Mucosa of rectum (tissue), 2 donors: ENCODE results near the gene ROGDI.

Experiments used
- H3K27ac ChIP-seq, 2 donors: one replicate each; pipeline ENCODE4 v1.7.0; 2013; ENCODE audit warnings: inconsistent platforms in 2 of 2, low read depth in 2 of 2, low read length in 2 of 2
- H3K27me3 ChIP-seq, 2 donors: one replicate each; pipeline ENCODE4 v1.7.0; 2013; ENCODE audit warnings: low read length in 2 of 2; ENCODE audit not compliant: control insufficient read depth in 2 of 2, insufficient read depth in 2 of 2
- H3K36me3 ChIP-seq, 2 donors: one replicate each; pipeline ENCODE4 v1.7.0; 2013; ENCODE audit warnings: low read length in 2 of 2; ENCODE audit not compliant: control insufficient read depth in 2 of 2, insufficient read depth in 2 of 2
- H3K4me1 ChIP-seq, 2 donors: one replicate each; pipeline ENCODE4 v1.7.0; 2013; ENCODE audit warnings: low read length in 2 of 2, mild to moderate bottlenecking in 1 of 2; ENCODE audit not compliant: control insufficient read depth in 2 of 2, insufficient read depth in 2 of 2
- H3K4me3 ChIP-seq, 2 donors: one replicate each; pipeline ENCODE4 v1.7.0; 2013; ENCODE audit warnings: low read length in 2 of 2
- H3K9ac ChIP-seq, 2 donors: one replicate each; pipeline ENCODE4 v1.7.0; 2013; ENCODE audit warnings: low read length in 2 of 2, low read depth in 1 of 2, mild to moderate bottlenecking in 1 of 2
- H3K9me3 ChIP-seq, 2 donors: one replicate each; pipeline ENCODE4 v1.7.0; 2013; ENCODE audit warnings: low read length in 2 of 2; ENCODE audit not compliant: control insufficient read depth in 2 of 2
- donor health status: healthy.
- donor health status: Normal muscosa, but diverticular disease.

The ROGDI gene, protein sequence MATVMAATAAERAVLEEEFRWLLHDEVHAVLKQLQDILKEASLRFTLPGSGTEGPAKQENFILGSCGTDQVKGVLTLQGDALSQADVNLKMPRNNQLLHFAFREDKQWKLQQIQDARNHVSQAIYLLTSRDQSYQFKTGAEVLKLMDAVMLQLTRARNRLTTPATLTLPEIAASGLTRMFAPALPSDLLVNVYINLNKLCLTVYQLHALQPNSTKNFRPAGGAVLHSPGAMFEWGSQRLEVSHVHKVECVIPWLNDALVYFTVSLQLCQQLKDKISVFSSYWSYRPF

DNA sequence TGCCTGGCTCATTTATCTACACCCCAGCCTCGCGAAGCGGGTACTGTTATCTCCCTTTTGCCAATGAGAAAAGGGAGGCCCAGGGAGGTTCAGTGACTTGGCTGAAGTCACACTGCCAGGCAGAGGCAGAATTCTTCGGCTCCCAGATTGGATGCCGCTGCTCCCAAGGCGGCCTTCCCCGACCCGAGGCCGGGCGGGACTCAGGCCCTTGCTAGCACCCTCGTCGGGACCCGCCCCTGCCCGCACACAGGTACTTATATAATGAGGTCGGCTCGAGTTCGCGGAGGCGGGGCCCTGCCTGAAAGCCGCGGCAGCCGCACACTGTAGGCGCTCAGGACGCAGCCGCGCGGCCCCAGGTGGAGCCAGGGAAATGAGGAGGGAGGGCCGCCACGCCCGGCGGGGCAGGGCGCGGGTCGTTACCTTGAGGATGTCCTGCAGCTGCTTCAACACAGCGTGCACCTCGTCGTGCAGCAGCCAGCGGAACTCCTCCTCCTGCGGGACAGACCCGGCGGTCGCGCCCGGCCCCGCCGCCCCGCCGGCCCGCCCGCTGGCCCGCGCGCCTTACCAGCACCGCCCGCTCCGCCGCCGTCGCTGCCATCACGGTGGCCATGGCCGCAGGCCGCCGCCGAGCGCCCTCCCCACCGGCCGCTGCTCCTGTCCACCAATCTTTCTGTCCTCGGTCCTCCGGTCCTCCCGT, at the start of gene ROGDI:
TSS of gene ROGDI (minus strand) at position 672 of the 697 bp plus-strand sequence. CDS start at position 610, 62 bp downstream.
- no peaks in the 10 kb centered on the region for H3K9me3 ChIP-seq
- H3K27ac ChIP-seq: peak within 1 kb of the TSS; percentile 82 to 94
- peaks cover 14 to 23% of the 10 kb centered on the region in 2 donors for H3K36me3 ChIP-seq
- H3K9ac ChIP-seq: peak within 1 kb of the TSS; percentile 72 to 85
- no peaks in the 10 kb centered on the region for H3K27me3 ChIP-seq
- peaks cover 19 to 24% of the 10 kb centered on the region in 2 donors for H3K4me1 ChIP-seq
- peak within 1 kb of the TSS; percentile 69 to 72 for H3K4me3 ChIP-seq

DNA sequence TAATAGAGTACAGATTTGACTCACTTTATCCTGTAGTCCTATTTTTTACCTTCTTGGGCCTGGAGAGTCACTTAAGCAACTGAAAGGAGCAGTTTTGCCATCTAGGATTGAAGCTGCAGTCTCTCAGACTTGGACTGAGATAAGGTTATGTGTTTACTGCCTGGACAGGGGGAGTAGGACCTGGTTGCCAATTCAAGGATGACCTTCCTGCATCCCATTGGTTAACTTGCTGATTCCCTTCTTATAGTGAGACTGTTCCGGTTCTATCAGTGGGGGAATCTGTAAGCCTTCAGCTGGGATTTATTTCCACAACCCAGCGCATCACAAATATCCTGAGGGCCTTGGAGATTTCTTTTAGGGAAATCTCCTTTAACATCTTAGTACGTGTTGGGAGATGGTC, 47.8 kb upstream of the ROGDI start:
- Histone ChIP-seq H3K4me1 (peaks cover 23 to 27% of the 10 kb centered on the region in 2 donors), H3K27me3 (no peaks in the 10 kb centered on the region), H3K4me3 (no peak overlapping the region), H3K9ac (no peak overlapping the region), H3K27ac (no peak overlapping the region), H3K36me3 (peaks cover 6 to 8% of the 10 kb centered on the region in 2 donors), H3K9me3 (no peaks in the 10 kb centered on the region)

DNA sequence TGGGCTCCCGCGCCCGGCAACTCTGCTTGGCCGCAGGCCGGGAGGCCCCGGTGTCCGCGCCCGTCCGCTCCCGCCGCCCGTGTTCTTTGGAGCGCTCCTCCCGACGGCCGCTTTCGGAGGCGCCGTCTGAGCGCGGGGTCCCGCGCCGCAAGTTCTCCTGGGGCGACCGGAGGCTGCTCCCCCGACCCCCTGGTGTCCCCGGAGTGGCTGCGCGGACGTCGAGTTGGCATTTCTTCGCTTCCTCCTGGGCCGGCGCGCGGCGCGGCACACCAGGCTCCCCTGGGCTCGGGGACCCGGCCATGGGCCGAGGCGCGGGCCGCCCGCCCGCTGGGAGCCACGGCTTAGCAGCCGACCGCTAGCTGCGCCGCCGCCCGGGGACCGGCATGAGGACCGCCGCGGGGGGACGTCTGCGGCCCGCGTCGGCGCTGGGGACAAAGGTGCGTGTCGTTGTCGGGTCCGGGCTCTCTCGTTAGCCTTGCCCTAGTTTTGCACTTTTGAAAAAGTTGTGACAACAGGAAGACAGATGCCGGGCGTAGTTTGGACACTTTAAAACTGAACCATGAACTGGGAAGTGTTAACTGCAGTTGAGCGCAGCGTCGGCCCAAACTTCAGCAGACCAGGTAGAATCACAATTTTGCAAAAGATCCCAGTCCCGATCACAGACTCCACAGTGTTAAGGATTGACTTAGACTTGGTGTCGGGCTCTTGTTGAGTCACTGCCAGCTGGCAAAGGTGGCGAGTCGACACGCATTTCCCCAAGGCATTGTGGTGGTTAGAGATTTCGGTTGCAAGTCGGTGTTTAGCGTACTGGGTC, 45.5 kb upstream of the ROGDI start:
- Histone ChIP-seq H3K4me3 (peak overlapping the region; percentile 70 to 80), H3K9ac (peak overlapping the region; percentile 64 to 78), H3K27ac (peak overlapping the region; percentile 92 to 96), H3K36me3 (peaks cover 17 to 21% of the 10 kb centered on the region in 2 donors), H3K27me3 (no peaks in the 10 kb centered on the region), H3K4me1 (peaks cover 23 to 27% of the 10 kb centered on the region in 2 donors), H3K9me3 (no peaks in the 10 kb centered on the region)

DNA sequence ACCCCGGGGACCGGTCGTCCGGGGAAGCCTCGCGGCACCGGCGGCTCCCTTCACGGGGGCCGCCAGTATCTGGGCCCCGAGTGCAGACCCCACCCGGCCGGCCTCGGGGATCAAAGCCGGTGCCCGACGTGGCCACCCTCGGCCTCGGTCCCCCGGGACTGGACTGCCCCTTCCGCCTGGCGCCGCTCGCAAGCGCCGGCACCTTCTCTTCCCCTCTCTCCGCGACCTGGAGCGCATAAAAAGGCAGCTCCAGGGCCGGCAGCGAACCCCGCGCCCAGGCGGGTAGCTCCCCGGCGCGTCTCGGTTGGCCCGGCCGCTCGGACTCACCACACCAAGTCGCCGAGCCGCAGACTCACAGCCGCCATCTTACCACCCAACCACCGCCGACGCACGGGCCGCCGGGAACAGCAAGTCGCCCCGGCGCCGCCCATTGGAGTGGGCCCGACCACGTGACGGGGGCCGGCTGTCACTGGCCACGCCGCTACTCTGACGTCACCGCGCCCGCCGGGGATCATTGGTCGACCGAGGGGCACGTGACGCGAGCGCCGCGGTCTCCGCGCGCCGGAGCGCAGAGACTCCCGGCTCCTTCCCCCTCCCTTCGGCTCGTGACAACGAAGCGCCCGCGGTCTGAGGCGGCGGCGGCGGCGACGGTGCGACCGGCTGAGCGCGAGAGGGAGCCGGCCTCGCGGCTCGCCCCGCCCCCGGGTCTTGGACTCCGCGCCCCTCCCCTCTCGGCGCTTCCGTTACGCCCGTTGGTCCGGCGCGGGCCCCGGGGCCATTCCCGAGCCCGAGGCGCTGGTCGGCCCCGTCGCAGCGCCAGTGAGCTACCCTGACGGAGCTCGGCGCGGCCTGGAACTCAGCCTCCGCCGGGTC, 44.7 kb upstream of the ROGDI start, which contains the start of the genes GLYR1 and UBN1:
TSS of gene GLYR1 (minus strand) at position 388 of the 873 bp plus-strand sequence. CDS start at position 365, 23 bp downstream.
TSS of gene UBN1 (plus strand) at position 581 of the 873 bp plus-strand sequence. CDS start 5,437 bp downstream, outside the sequence.
- peak within 1 kb of the TSS; percentile 74 to 89 for H3K9ac ChIP-seq
- H3K27me3 ChIP-seq: no peaks in the 10 kb centered on the region
- peak within 1 kb of the TSS; percentile 92 to 96 for H3K27ac ChIP-seq
- H3K4me1 ChIP-seq: peaks cover 20 to 27% of the 10 kb centered on the region in 2 donors
- peak within 1 kb of the TSS; percentile 76 to 80 for H3K4me3 ChIP-seq
- H3K36me3 ChIP-seq: peaks cover 24 to 25% of the 10 kb centered on the region in 2 donors
- no peaks in the 10 kb centered on the region for H3K9me3 ChIP-seq

DNA sequence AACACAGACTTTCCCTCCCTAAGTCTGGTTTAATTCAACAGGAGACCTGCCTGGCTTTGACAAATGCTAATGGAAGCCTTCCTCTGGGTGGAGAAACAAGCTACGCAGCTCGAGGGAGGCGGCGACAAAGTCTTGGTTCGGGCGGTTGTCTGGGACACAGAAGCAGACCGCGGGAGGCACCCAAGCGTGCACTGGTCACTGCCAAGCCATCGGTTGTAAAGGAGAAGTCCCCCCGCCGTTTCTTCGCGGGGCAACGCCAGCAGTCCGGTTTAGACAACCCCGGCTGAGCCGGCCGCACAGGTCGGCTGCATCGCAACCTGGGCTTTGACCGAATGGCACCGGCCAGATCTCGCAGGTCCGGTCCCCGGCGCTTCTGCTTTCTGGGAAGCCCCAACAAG, 44.1 kb upstream of the ROGDI start:
- peaks cover 20 to 27% of the 10 kb centered on the region in 2 donors for H3K4me1 ChIP-seq
- peak overlapping the region; percentile 74 to 89 for H3K9ac ChIP-seq
- no peaks in the 10 kb centered on the region for H3K27me3 ChIP-seq
- peaks cover 27 to 28% of the 10 kb centered on the region in 2 donors for H3K36me3 ChIP-seq
- peak overlapping the region; percentile 76 to 80 for H3K4me3 ChIP-seq
- no peaks in the 10 kb centered on the region for H3K9me3 ChIP-seq
- peak overlapping the region; percentile 92 to 96 for H3K27ac ChIP-seq

DNA sequence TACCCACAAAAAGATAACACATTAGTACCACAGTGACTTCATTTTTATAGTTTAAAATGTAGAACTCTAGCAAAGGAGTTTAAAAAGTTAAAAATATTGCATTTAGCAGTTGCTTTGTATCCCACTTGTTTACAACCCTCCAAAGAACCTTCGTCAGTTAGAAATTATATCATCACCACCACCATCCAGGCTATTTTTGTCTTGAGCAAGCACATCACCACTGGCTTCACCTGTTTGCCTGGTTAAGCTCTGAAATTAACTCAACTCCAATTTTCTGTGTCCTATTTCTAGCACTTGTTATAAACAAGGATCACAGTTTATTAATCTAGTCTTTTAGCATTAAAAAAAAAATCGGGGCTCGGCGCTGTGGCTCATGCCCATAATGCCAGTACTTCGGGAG, 38.6 kb upstream of the ROGDI start:
- Histone ChIP-seq H3K27ac (no peak overlapping the region), H3K4me3 (no peak overlapping the region), H3K27me3 (no peaks in the 10 kb centered on the region), H3K9ac (no peak overlapping the region), H3K9me3 (no peaks in the 10 kb centered on the region), H3K4me1 (peaks cover 2 to 5% of the 10 kb centered on the region in 2 donors), H3K36me3 (peaks cover 53 to 62% of the 10 kb centered on the region in 2 donors)

DNA sequence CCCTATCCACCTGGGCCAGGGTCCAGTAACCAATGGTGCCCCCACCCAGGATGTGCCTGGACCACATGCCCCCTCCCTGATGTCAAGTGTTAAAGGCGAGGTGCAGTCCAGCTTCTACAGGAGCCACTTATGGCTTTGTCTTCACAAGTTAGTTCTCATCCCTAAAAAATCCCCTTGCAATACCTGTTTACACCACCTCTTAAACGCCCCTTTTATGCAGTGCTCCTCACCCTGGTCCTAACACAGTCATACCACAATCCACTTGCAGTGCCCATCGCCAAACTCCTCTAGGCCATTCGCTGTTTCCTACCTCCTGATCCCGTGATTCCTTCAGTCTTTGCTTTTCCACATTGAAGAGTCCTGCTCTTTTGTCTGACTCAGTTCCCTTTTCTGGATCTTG, 37.5 kb upstream of the ROGDI start:
- Histone ChIP-seq H3K4me3 (no peak overlapping the region), H3K9ac (no peak overlapping the region), H3K9me3 (no peaks in the 10 kb centered on the region), H3K27ac (no peak overlapping the region), H3K27me3 (no peaks in the 10 kb centered on the region), H3K4me1 (no peaks in the 10 kb centered on the region), H3K36me3 (peaks cover 54 to 64% of the 10 kb centered on the region in 2 donors)

DNA sequence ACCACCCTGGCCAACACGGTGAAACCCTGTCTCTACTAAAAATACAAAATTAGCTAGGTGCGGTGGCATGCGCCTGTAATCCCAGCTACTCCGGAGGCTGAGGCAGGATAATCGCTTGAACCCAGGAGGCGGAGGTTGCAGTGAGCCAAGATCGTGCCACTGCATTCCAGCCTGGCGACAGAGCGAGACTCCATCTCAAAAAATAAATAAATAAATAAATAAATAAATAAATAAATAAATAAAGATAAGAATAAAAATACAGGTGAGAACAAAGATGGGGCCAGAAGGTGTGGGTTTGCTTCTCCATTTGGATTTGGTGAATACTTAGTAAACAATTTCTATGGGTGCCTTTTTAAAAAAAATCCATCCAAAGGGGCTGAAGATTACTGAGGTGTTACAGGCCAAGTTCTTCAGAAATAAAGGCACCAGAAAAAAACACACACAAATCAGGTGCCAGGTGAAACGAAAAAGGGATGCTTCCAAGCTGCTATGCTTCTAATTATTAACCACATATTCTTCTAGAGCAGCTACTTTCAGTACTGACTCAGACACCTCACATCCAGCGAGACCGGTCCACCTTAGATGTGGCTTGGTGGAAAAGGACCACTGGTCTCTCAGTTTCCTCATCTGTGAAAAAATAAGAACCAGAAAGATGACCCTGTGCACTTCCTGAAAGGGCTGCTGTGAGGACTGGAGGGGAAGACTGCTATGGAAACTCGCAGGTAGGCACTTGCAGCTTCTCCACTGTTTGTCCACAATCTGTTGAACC, 35.5 kb upstream of the ROGDI start:
- H3K27me3 ChIP-seq: no peaks in the 10 kb centered on the region
- no peaks in the 10 kb centered on the region for H3K9me3 ChIP-seq
- H3K36me3 ChIP-seq: peaks cover 38 to 50% of the 10 kb centered on the region in 2 donors
- peaks cover 10 to 12% of the 10 kb centered on the region in 2 donors for H3K4me1 ChIP-seq
- H3K27ac ChIP-seq: no peak overlapping the region
- H3K4me3 ChIP-seq: no peak overlapping the region
- no peak overlapping the region for H3K9ac ChIP-seq
